Activated naive CD8-positive, alpha-beta T cell (primary cell): Measurements from ENCODE around the gene CDKAL1.
A peak's percentile ranks its signal among the peaks of the same experiment; 100 is the strongest.

Experiments used
- H3K27ac Mint-ChIP-seq: one replicate; pipeline ENCODE4 v1.8.0; 2021; ENCODE audit warnings: mixed read lengths
- H3K27me3 Mint-ChIP-seq: one replicate; pipeline ENCODE4 v1.8.0; 2021; ENCODE audit warnings: mixed read lengths
- H3K36me3 Mint-ChIP-seq: one replicate; pipeline ENCODE4 v1.8.0; 2021; ENCODE audit warnings: mixed read lengths
- H3K4me1 Mint-ChIP-seq: one replicate; pipeline ENCODE4 v1.8.0; 2021; ENCODE audit warnings: low read depth, mixed read lengths
- H3K4me3 Mint-ChIP-seq: one replicate; pipeline ENCODE4 v1.8.0; 2021; ENCODE audit warnings: mild to moderate bottlenecking, mixed read lengths
- H3K9me3 Mint-ChIP-seq: one replicate; pipeline ENCODE4 v1.8.0; 2021; ENCODE audit warnings: low read depth, mixed read lengths

The CDKAL1 gene

DNA sequence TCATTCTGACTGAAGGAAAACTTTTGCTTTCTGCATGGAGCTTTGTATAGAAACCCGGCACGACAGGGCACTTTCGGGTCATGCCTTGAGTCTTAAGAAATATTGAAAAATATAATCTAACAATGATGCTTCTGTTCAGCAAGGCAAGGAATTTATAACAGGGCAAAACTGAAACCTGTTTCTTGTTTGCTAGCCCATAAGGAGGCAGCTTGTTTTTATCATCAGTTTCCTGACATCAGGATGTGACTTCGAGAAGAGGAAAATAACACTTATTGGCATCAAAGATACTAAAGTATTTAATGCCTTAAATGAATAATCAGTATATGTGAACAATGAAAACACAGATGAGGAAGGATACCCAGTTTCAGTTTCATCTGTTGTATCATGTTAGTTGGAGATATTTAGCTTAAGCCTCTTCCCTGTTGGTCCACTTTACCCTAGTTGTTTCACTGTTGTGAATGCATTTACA lies 146.5 kb downstream of the CDKAL1 start:
- H3K4me3 Mint-ChIP-seq, result no peak overlapping the region
- H3K4me1 Mint-ChIP-seq, result peaks cover 33% of the 10 kb centered on the region
- H3K36me3 Mint-ChIP-seq, result peaks cover 22% of the 10 kb centered on the region
- no peaks in the 10 kb centered on the region for H3K9me3 Mint-ChIP-seq
- H3K27me3 Mint-ChIP-seq, result no peaks in the 10 kb centered on the region
- H3K27ac Mint-ChIP-seq, result peak overlapping the region; percentile 19

DNA sequence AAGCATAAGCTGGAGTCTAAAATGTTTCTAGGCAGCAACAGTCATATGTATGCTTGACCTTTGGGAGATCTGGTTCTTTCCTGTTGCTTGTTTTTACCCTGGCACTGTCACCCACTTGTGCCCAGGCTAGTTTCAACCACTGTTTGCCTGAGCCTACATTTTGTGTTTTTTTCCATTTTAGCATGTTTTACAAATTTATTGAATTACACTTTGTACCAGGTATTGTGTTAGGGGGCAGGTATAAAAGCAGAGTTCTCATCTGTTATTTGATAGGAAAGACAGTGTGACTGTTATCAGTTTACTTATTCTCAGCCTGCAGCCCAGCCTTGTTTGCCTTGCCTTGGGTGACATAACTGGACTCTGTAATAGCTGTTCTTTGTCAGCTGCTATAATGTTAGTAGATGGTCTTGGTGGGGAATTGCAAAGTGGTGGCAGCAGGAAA lies 147.0 kb downstream of the CDKAL1 start:
- H3K4me3 Mint-ChIP-seq, result no peak overlapping the region
- peaks cover 22% of the 10 kb centered on the region for H3K36me3 Mint-ChIP-seq
- H3K27me3 Mint-ChIP-seq, result no peaks in the 10 kb centered on the region
- H3K4me1 Mint-ChIP-seq, result peaks cover 35% of the 10 kb centered on the region
- H3K9me3 Mint-ChIP-seq, result no peaks in the 10 kb centered on the region
- no peak overlapping the region for H3K27ac Mint-ChIP-seq

DNA sequence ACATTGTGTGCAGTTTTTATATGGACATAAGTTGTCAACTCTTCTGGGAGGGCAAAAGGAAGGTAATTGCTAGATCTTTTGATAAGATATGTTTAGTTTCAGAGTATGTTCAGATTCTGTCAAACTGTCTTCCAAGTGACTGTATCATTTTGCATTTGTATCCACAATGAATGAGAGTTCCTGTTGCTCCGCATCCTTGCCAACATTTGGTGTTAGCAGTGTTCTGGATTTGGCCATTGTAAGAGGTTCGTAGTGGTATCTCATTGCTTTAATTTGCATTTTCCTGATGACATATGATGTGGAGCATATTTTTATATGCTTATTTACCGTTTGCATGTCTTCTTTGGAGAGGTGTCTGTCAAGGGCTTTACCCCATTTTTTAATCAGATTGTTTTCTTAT lies 150.2 kb downstream of the CDKAL1 start:
- Mint-ChIP-seq H3K27me3 (no peaks in the 10 kb centered on the region), H3K36me3 (peaks cover 20% of the 10 kb centered on the region), H3K9me3 (no peaks in the 10 kb centered on the region), H3K4me1 (peaks cover 52% of the 10 kb centered on the region), H3K27ac (no peak overlapping the region), H3K4me3 (no peak overlapping the region)

DNA sequence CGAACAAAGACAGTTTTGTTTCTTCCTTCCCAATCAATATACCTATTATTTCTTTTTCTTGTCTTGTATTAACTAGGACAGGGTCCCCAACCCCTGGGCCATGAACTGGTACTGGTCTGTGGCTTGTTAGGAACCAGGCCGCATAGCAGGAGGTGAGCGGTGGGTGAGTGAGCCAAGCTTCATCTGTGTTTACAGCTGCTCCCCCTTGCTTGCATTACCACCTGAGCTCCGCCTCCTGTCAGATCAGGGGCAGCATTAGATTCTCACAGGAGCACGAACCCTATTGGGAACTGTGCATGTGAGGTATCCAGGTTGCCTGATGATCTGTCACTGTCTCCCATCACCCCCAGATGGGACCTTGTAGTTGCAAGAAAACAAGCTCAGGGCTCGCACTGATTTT lies 151.9 kb downstream of the CDKAL1 start:
- peaks cover 51% of the 10 kb centered on the region for H3K4me1 Mint-ChIP-seq
- H3K27me3 Mint-ChIP-seq, result no peaks in the 10 kb centered on the region
- H3K9me3 Mint-ChIP-seq, result no peaks in the 10 kb centered on the region
- no peak overlapping the region for H3K4me3 Mint-ChIP-seq
- H3K27ac Mint-ChIP-seq, result no peak overlapping the region
- H3K36me3 Mint-ChIP-seq, result peaks cover 19% of the 10 kb centered on the region

DNA sequence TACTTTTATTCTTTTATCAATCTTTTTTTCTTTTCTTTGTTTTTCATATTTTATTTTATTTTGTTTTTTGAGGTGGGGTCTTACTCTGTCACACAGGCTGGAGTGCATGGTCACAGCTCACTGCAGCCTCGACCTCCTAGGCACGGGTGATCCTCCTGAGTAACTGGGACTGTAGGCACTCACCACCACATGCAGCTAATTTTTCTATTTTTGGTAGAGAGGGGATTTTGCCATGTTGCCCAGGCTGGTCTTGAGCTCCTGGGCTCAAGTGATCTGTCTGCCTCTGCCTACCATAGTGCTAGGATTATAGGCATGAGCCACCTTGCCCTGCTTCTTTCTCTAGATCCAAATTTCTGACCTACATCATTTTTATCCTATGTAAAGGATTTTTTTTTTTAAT lies 153.2 kb downstream of the CDKAL1 start:
- peaks cover 48% of the 10 kb centered on the region for H3K4me1 Mint-ChIP-seq
- H3K27ac Mint-ChIP-seq, result no peak overlapping the region
- no peak overlapping the region for H3K4me3 Mint-ChIP-seq

DNA sequence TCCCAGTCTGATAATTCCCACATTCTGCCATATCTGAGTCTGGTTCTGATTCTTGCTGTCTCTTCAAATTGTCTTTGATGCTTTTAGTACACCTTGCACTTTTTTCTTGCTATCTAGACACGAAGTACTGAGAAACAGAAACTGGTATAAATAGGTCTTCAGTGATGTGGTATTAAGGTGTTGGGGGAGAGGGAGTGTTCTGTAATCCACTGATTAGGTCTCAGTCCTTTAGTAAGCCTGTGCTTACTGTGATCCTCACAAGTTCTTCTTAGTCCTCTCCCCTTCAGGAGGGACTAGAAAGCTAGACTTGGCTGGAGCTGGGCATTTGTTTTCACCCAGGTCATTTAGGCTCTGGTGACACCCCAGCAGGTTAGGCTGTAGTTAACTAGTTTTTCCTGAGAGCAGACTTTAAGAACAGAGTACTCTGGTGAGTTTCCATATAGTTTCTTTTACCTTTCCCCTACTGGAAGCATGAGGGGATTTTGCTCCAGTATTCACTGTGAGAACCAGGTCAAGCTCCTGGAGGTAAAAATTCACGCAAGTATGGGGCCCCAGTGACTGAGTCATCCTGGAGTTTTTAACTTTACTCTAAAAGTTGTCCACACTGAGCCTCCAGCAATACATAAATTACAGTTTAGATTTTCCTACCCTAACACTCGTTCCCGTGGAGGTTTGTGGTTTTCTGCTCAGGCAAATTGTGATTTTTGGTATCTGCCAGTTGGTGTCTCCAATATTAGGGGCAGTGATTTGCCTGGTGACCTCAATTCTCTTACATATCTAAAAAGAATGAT lies 154.6 kb downstream of the CDKAL1 start:
- Mint-ChIP-seq H3K4me3 (peak overlapping the region; percentile 39), H3K9me3 (no peaks in the 10 kb centered on the region), H3K27ac (peak overlapping the region; percentile 25), H3K4me1 (peaks cover 54% of the 10 kb centered on the region), H3K36me3 (peaks cover 8% of the 10 kb centered on the region), H3K27me3 (no peaks in the 10 kb centered on the region)

More for the DNA sequence above, 153.2 kb downstream of the CDKAL1 start:
- H3K9me3 Mint-ChIP-seq, result no peaks in the 10 kb centered on the region
- peaks cover 12% of the 10 kb centered on the region for H3K36me3 Mint-ChIP-seq
- no peaks in the 10 kb centered on the region for H3K27me3 Mint-ChIP-seq

DNA sequence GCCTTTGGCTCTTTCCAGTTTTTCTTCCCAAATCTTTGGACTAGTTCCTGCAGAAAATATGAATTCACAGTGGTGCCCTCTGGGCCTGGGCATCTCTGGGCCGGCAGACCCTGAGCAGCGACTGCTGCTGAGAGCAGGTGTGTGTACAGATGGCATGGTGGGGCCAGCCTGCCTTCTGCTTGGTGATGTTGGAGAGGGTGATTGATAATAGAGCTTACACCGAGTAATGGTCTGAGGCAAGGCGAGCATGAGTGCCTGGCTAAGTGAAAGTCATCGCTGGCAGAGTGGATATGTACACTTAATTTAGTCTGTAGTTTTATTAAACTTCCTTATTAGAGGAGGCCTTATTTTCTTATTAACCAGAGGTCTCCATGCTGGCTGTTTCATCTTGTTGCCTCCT lies 156.9 kb downstream of the CDKAL1 start:
- H3K27me3 Mint-ChIP-seq, result no peaks in the 10 kb centered on the region
- H3K4me1 Mint-ChIP-seq, result peaks cover 54% of the 10 kb centered on the region
- H3K36me3 Mint-ChIP-seq, result peaks cover 4% of the 10 kb centered on the region
- H3K9me3 Mint-ChIP-seq, result no peaks in the 10 kb centered on the region
- no peak overlapping the region for H3K27ac Mint-ChIP-seq
- no peak overlapping the region for H3K4me3 Mint-ChIP-seq

DNA sequence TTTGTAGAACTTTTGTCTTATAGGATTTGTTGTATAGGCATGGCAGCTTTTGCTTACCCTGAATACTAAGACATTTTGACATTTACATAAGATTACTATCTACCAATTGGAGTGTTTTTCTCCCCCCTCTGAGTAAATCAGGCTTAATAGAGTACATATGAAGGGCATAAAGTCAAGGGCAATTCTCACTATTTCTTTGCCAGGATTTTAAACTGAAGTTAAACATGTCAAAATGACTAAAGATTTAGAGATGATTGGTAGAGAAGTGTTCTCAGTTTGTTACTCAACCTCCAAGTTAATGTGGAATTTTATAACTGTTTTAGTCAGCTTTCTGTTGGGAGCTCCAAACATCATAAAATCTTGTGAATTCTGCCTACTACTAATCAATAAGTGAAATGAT lies 157.8 kb downstream of the CDKAL1 start:
- peak overlapping the region; percentile 28 for H3K27ac Mint-ChIP-seq
- H3K36me3 Mint-ChIP-seq, result peaks cover 7% of the 10 kb centered on the region
- no peaks in the 10 kb centered on the region for H3K9me3 Mint-ChIP-seq
- H3K27me3 Mint-ChIP-seq, result no peaks in the 10 kb centered on the region
- no peak overlapping the region for H3K4me3 Mint-ChIP-seq
- peaks cover 52% of the 10 kb centered on the region for H3K4me1 Mint-ChIP-seq

DNA sequence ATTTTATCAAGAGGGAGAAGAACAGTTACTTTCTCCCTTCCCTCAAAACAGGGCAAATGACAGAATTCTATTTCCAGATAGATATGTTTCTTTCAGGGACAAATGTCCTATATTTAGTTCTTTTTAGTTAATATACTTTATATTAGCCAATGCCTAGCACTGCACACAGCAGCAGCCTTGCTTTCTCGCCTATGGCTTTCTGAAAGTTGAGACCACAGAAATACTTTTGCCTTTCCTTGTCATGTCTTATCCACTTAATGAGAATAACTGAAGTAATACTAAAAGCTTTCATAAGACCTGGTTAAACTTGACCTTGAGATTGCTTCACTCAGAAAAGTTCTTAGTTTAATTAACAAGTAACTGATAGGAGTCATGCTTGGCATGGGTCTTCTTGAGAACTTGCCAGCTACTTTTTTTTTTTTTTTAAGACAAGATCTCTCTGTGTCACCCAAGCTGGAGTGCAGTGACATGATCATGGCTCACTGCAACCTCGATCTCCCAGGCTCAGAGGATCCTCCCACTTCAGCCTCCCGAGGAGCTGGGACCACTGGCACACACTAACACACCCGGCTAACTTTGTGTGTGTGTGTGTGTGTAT lies 159.3 kb downstream of the CDKAL1 start:
- Mint-ChIP-seq H3K9me3 (no peaks in the 10 kb centered on the region), H3K27me3 (no peaks in the 10 kb centered on the region), H3K36me3 (peaks cover 9% of the 10 kb centered on the region), H3K4me3 (no peak overlapping the region), H3K4me1 (peaks cover 49% of the 10 kb centered on the region), H3K27ac (no peak overlapping the region)

DNA sequence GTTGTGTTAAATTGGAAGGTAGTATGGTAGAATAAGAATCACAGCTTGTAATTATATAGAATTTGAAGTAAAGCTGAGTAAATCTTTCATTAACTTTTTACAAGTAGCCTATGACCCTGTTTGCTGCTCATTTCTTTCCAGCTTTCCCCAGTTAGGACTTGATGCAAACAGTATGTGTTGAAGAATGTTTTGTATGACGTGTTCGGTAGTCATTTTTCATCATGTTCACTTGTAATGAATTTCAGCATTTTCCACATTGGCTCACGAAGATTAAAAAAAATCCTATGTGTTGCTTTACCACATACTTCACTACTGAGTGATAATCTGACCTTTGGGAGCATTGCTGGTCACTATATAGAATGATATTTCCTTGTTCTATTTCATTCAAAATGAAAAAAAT lies 162.4 kb downstream of the CDKAL1 start:
- Mint-ChIP-seq H3K4me3 (no peak overlapping the region), H3K27ac (no peak overlapping the region), H3K36me3 (peaks cover 12% of the 10 kb centered on the region), H3K27me3 (no peaks in the 10 kb centered on the region), H3K4me1 (peaks cover 50% of the 10 kb centered on the region), H3K9me3 (no peaks in the 10 kb centered on the region)

DNA sequence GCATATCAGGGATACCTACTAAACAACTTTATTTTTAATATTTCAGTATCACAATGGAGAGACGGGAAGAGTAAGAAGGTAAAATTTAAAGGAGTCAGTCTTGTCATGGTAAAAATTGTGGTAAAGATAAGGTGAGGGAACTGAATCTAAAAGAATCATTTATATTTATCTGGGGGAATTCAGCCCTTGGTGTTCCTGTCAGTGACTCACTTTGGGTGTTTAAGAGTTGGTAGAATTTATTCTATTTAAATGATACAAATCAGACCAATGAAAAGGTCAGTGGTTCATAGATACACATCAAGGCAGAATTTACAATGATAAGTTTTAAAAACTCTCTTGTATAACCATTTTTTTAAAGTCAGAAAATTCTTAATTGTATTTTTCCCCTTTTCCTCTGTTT lies 164.4 kb downstream of the CDKAL1 start:
- no peak overlapping the region for H3K27ac Mint-ChIP-seq
- H3K4me1 Mint-ChIP-seq, result peaks cover 46% of the 10 kb centered on the region
- no peak overlapping the region for H3K4me3 Mint-ChIP-seq
- H3K9me3 Mint-ChIP-seq, result no peaks in the 10 kb centered on the region
- peaks cover 11% of the 10 kb centered on the region for H3K36me3 Mint-ChIP-seq
- no peaks in the 10 kb centered on the region for H3K27me3 Mint-ChIP-seq

DNA sequence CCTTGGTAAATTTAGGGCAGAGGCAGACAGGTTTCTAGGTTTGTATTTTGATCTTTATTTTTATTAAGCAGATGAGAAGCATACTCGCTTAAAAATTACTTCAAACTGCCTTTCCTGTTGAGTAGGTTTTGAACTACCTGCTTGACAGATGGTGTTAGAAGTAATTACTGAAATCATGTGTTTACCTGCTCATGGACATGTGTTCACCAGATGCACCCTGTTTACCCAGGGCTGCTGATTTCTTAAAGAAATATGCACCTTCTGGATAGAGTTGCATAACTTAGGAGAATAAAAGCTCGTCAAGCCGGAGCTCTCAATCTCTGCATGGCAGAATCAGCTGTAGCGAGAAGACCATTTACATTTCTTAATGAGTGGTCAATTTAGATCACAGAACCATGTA lies 165.1 kb downstream of the CDKAL1 start:
- peaks cover 11% of the 10 kb centered on the region for H3K36me3 Mint-ChIP-seq
- H3K4me1 Mint-ChIP-seq, result peaks cover 50% of the 10 kb centered on the region
- no peak overlapping the region for H3K27ac Mint-ChIP-seq
- H3K27me3 Mint-ChIP-seq, result no peaks in the 10 kb centered on the region
- H3K4me3 Mint-ChIP-seq, result no peak overlapping the region
- no peaks in the 10 kb centered on the region for H3K9me3 Mint-ChIP-seq

DNA sequence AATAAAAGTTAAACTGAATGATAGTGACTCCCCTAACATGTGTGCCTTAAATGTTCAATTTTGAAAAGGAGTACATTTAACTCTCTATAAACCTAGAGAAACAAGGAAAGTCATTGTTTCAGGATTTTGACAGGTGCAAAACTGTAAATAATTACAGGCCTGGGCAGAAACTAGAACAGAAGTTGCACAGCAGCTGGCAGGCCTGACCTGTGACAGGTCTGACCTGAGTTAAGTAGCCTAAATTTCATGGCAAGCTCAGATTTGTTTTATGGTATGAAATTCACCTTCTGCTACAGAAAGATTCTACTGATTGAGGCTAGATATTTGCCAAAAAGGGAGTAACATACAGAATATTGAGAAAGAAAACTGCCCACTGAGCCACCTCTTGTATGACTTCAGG lies 166.1 kb downstream of the CDKAL1 start:
- Mint-ChIP-seq H3K4me3 (no peak overlapping the region), H3K27me3 (no peaks in the 10 kb centered on the region), H3K27ac (no peak overlapping the region), H3K9me3 (no peaks in the 10 kb centered on the region), H3K36me3 (peaks cover 11% of the 10 kb centered on the region), H3K4me1 (peaks cover 45% of the 10 kb centered on the region)

DNA sequence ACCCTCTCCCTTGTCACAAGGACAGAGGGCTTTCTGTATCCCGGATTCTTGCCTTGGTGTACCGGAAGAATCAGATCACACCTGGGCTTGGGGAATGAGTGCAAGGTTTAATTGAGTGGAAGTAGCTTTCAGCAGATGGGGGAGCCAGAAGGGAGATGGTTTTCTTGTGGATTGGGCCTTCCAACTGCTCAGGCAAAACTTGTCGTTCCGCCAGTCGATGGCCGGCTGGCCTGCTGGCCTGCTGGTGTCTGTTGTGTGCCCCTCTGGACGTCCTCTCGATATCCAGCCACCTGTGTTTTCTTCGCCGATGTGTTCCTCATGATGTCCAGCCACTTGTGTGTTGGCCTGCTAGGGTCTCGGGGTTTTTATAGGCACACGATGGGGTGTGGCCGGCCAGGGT lies 168.1 kb downstream of the CDKAL1 start:
- Mint-ChIP-seq H3K9me3 (no peaks in the 10 kb centered on the region), H3K4me3 (no peak overlapping the region), H3K36me3 (peaks cover 10% of the 10 kb centered on the region), H3K27ac (no peak overlapping the region), H3K4me1 (peaks cover 58% of the 10 kb centered on the region), H3K27me3 (no peaks in the 10 kb centered on the region)

DNA sequence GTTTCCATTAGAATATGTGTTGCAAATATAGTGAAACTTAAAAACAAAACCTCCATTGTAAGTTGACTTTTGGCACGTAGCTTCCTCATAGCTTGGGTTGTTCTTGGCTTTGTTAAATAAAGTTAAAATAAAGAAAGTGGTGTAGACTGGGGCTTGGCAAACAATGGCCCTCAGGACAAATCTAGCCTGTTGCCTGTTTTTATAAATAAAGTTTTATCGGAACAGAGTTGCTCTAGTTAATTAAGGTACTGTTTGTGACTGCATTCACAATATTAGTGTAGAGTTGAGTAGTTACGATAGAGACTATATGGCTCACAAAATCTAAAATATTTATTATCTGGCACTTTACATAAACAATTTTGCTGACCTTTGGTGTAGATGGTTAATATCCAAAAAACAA lies 168.8 kb downstream of the CDKAL1 start:
- Mint-ChIP-seq H3K36me3 (peaks cover 8% of the 10 kb centered on the region), H3K27ac (no peak overlapping the region), H3K9me3 (no peaks in the 10 kb centered on the region), H3K4me3 (no peak overlapping the region), H3K27me3 (no peaks in the 10 kb centered on the region), H3K4me1 (peaks cover 61% of the 10 kb centered on the region)
